Measurements from ENCODE around the gene SPEM3. TPM values are rescaled to one million over a fixed set of nuclear protein-coding genes. Genes with fewer than 3 reads are reported as not detected.

SPEM3 gene
- total RNA-seq, 1 donor from 2014 or later: not detected

GRCh38 chr17:7460850-7461660 lies 32.4 kb downstream of the SPEM3 start:
- no peak overlapping the region for H3K4me3 ChIP-seq (ENCODE audit: low read depth, low read length)
- no peak for TF ChIP-seq CTCF (IDR thresholded peaks at IDR 0.05; ENCODE audit: insufficient read depth, low read length, severe bottlenecking)
- no peaks in the 10 kb centered on the region for H3K27me3 ChIP-seq (ENCODE audit: control insufficient read depth, insufficient read depth, low read length)
- peaks cover 13% of the 10 kb centered on the region for H3K36me3 ChIP-seq (ENCODE audit: control insufficient read depth, insufficient read depth, low read length)
- DNase-seq (ENCODE audit: low read depth) (no peak), FAIRE-seq (no peak)

GRCh38 chr17:7462474-7463371 lies 34.1 kb downstream of the SPEM3 start:
- peaks cover 21% of the 10 kb centered on the region for H3K36me3 ChIP-seq (ENCODE audit: control insufficient read depth, insufficient read depth, low read length)
- H3K4me3 ChIP-seq (ENCODE audit: low read depth, low read length): no peak overlapping the region
- TF ChIP-seq CTCF (IDR thresholded peaks at IDR 0.05; ENCODE audit: insufficient read depth, low read length, severe bottlenecking): no peak
- H3K27me3 ChIP-seq (ENCODE audit: control insufficient read depth, insufficient read depth, low read length): no peaks in the 10 kb centered on the region
- DNase-seq (ENCODE audit: low read depth) (no peak), FAIRE-seq (no peak)

- Histone ChIP-seq H3K4me3 (ENCODE audit: low read depth, low read length) (no peak overlapping the region), H3K27me3 (ENCODE audit: control insufficient read depth, insufficient read depth, low read length) (no peaks in the 10 kb centered on the region), H3K36me3 (ENCODE audit: control insufficient read depth, insufficient read depth, low read length) (peaks cover 21% of the 10 kb centered on the region)
- FAIRE-seq: no peak
- no peak for TF ChIP-seq CTCF (IDR thresholded peaks at IDR 0.05; ENCODE audit: insufficient read depth, low read length, severe bottlenecking)
- DNase-seq (ENCODE audit: low read depth): no peak
These were observed 34.8 kb downstream of the SPEM3 start for GRCh38 chr17:7463372-7463846.

GRCh38 chr17:7464081-7464480 lies 35.4 kb downstream of the SPEM3 start:
- no peak for TF ChIP-seq CTCF (IDR thresholded peaks at IDR 0.05; ENCODE audit: insufficient read depth, low read length, severe bottlenecking)
- H3K27me3 ChIP-seq (ENCODE audit: control insufficient read depth, insufficient read depth, low read length): no peaks in the 10 kb centered on the region
- DNase-seq (ENCODE audit: low read depth): no peak
- no peak overlapping the region for H3K4me3 ChIP-seq (ENCODE audit: low read depth, low read length)
- H3K36me3 ChIP-seq (ENCODE audit: control insufficient read depth, insufficient read depth, low read length): peaks cover 21% of the 10 kb centered on the region
- FAIRE-seq: no peak

GRCh38 chr17:7465597-7466275 lies 37.1 kb downstream of the SPEM3 start:
- H3K4me3 ChIP-seq (ENCODE audit: low read depth, low read length): no peak overlapping the region
- no peak for TF ChIP-seq CTCF (IDR thresholded peaks at IDR 0.05; ENCODE audit: insufficient read depth, low read length, severe bottlenecking)
- H3K36me3 ChIP-seq (ENCODE audit: control insufficient read depth, insufficient read depth, low read length): peaks cover 20% of the 10 kb centered on the region
- DNase-seq (ENCODE audit: low read depth): no peak
- FAIRE-seq: no peak
- no peaks in the 10 kb centered on the region for H3K27me3 ChIP-seq (ENCODE audit: control insufficient read depth, insufficient read depth, low read length)

Data from bronchial epithelial cell (primary cell).